K562 (cell line): ENCODE data around the gene SSU72. TPM values are rescaled to one million over a fixed set of nuclear protein-coding genes. Genes with fewer than 3 reads are reported as not detected.

Experiments used
- ATAC-seq: fragments of 200-7000 bp; cut with Tn5 transposase; 3 replicates; pipeline ENCODE4 v1.9.1; 2020; ENCODE audit warnings: moderate library complexity
- BruUV-seq: library from RNA; stranded (reverse); fragments of 400-500 nt; replicated peaks from 2 replicates; lab custom pipeline; 2021; lab: Mats Ljungman, UMichigan
- CTCF ChIA-PET: fragments of 300-600 bp; formaldehyde crosslinking; extraction: SDS; loops from one replicate; lab custom pipeline; 2021; ENCODE audit warnings: low intra/inter-chr PET ratio; lab: Yijun Ruan, JAX
- POLR2A ChIA-PET: fragments of 300-600, 350-650 bp; sonication (Branson Sonifier 250); formaldehyde crosslinking; extraction: SDS; loops from one replicate; lab custom pipeline; 2021; ENCODE audit warnings: antibody characterized with exemption, inconsistent platforms; lab: Yijun Ruan, JAX
- DNase-seq, 4 experiments: peaks; one replicate each; pipeline versions ENCODE4 v3.0.0 to v3.0.0-alpha.2; 2011 to 2018; ENCODE audit warnings: low spot score in 3 of 4, mixed read lengths in 3 of 4; ENCODE audit errors: extremely low read depth in 1 of 4
- FAIRE-seq: peaks from 2 replicates; lab custom pipeline; 2011; peaks lifted over from hg19 to GRCh38; lab: Jason Lieb, UNC
- H2AFZ ChIP-seq: 2 replicates; pipeline ENCODE4 v1.6.0; 2011; ENCODE audit warnings: low read depth, low read length, control low read depth, inconsistent platforms
- H3K27ac ChIP-seq: fragments of 200-600 bp; 3 replicates; pipeline ENCODE4 v1.8.0; 2011; ENCODE audit warnings: low read depth, mild to moderate bottlenecking, control low read depth, inconsistent platforms, low read length, moderate library complexity, mixed read lengths; ENCODE audit errors: extremely low read depth
- H3K27me3 ChIP-seq, 2 experiments: fragments of 300-600 bp in 1 of 2; 2 replicates in 1 of 2; 3 replicates in 1 of 2; pipeline versions ENCODE4 v1.6.0 to v1.8.0; 2011; ENCODE audit warnings: inconsistent platforms in 2 of 2, low read length in 2 of 2, mild to moderate bottlenecking in 1 of 2, mixed read lengths in 1 of 2, moderate library complexity in 1 of 2; ENCODE audit not compliant: control insufficient read depth in 2 of 2, insufficient read depth in 2 of 2
- H3K36me3 ChIP-seq: fragments of 300-600 bp; 3 replicates; pipeline ENCODE4 v1.8.0; 2011; ENCODE audit warnings: mild to moderate bottlenecking, low read length, inconsistent platforms; ENCODE audit not compliant: control insufficient read depth, insufficient read depth
- H3K4me1 ChIP-seq, 2 experiments: fragments of 200-600 bp in 1 of 2; replicated peaks in 1 of 2; 2 replicates in 1 of 2; 3 replicates in 1 of 2; pipeline versions ENCODE4 v1.5.1 to v1.8.0; 2011; ENCODE audit warnings: inconsistent platforms in 2 of 2, low read length in 2 of 2, mild to moderate bottlenecking in 1 of 2, mixed read lengths in 1 of 2, moderate library complexity in 1 of 2; ENCODE audit not compliant: control insufficient read depth in 2 of 2, insufficient read depth in 2 of 2
- H3K4me2 ChIP-seq: 2 replicates; pipeline ENCODE4 v1.6.1; 2011; ENCODE audit warnings: low read length, control low read depth, inconsistent platforms, mixed read lengths; ENCODE audit not compliant: insufficient read depth
- H3K4me3 ChIP-seq: fragments of 200-600 bp; sonication (generic), shearing (Covaris generic); 2 replicates; pipeline ENCODE4 v1.5.1; 2016; ENCODE audit warnings: control low read depth, inconsistent platforms
- H3K79me2 ChIP-seq: fragments of 200-600 bp; 3 replicates; pipeline ENCODE4 v1.8.0; 2011; ENCODE audit warnings: low read length, inconsistent platforms; ENCODE audit not compliant: control insufficient read depth, insufficient read depth
- H3K9ac ChIP-seq, 2 experiments: 2 replicates each; pipeline versions ENCODE4 v1.6.0 to v1.6.1; 2011; ENCODE audit warnings: low read depth in 2 of 2, low read length in 2 of 2, control low read depth in 1 of 2, inconsistent platforms in 1 of 2, mild to moderate bottlenecking in 1 of 2, mixed read lengths in 1 of 2; ENCODE audit not compliant: insufficient read depth in 1 of 2
- H3K9me1 ChIP-seq: one replicate; pipeline ENCODE4 v1.6.0; 2011; ENCODE audit warnings: inconsistent platforms, mild to moderate bottlenecking, low read length, moderate library complexity; ENCODE audit not compliant: control insufficient read depth, insufficient read depth
- H3K9me3 ChIP-seq: replicated peaks from 2 replicates; pipeline ENCODE4 v1.5.1; 2011; ENCODE audit warnings: low read depth, low read length, inconsistent platforms; ENCODE audit not compliant: control insufficient read depth, insufficient read depth
- H4K20me1 ChIP-seq: replicated peaks from 2 replicates; pipeline ENCODE4 v1.6.1; 2011; ENCODE audit warnings: low read length, inconsistent platforms, mixed read lengths; ENCODE audit not compliant: control insufficient read depth, insufficient read depth
- CCNT2 ChIP-seq: IDR thresholded peaks from 2 replicates; pipeline ENCODE4 v1.6.1; 2011; ENCODE audit warnings: borderline replicate concordance, low read depth, mild to moderate bottlenecking, moderate library complexity, mixed read lengths, low read length; ENCODE audit not compliant: insufficient read length; ENCODE audit errors: extremely low read depth
- CHAMP1 ChIP-seq: fragments of 450-650 bp; IDR thresholded peaks from 2 replicates; pipeline ENCODE4 v1.6.1; 2016; ENCODE audit warnings: mild to moderate bottlenecking
- ELK1 ChIP-seq: sonication (generic); formaldehyde crosslinking; IDR thresholded peaks from 2 replicates; pipeline ENCODE4 v1.8.1; 2022; ENCODE audit warnings: missing genetic modification reagents
- HNRNPL ChIP-seq: fragments of 200-400 bp; formaldehyde crosslinking; IDR thresholded peaks from 2 replicates; pipeline ENCODE4 v1.6.1; 2017; ENCODE audit warnings: low read depth, mild to moderate bottlenecking, low read length
- IRF9 ChIP-seq: fragments of 450-650 bp; IDR thresholded peaks from 2 replicates; pipeline ENCODE4 v1.6.1; 2016; ENCODE audit warnings: missing biosample characterization, missing genetic modification characterization
- KLF1 ChIP-seq: fragments of 450-650 bp; IDR thresholded peaks from 2 replicates; pipeline ENCODE4 v1.6.1; 2016; ENCODE audit warnings: missing genetic modification characterization, missing compliant biosample characterization
- MAX ChIP-seq: sonication (generic); formaldehyde crosslinking; IDR thresholded peaks from 2 replicates; pipeline ENCODE4 v1.9.0; 2022; ENCODE audit warnings: mild to moderate bottlenecking, missing genetic modification reagents
- MEF2D ChIP-seq: conservative IDR thresholded peaks from 2 replicates; pipeline ENCODE4 v1.6.1; 2016; ENCODE audit warnings: low read depth, missing genetic modification characterization, missing compliant biosample characterization
- OTX1 ChIP-seq: fragments of 450-650 bp; formaldehyde crosslinking; IDR thresholded peaks from 2 replicates; pipeline ENCODE4 v1.4.0; 2022; ENCODE audit warnings: mild to moderate bottlenecking
- WGBS: fragments of 100-300 bp; shearing (Covaris generic); methylation state at CpG from one replicate; pipeline ENCODE4 v1.1.6; 2016; ENCODE audit warnings: low coverage, mixed read lengths; ENCODE audit not compliant: insufficient coverage; ENCODE audit errors: missing lambda C conversion rate; 5-methylcytosine and 5-hydroxymethylcytosine counted together
- in situ Hi-C: fragments of 300-500 bp; cut with MboI; formaldehyde crosslinking; loops from 4 replicates; pipeline ENCODE4 v1.15.0; 2018; ENCODE audit warnings: inconsistent platforms, mixed read lengths
- intact Hi-C: fragments of 100-400 bp; cut with micrococcal nuclease; formaldehyde crosslinking; loops from 2 replicates; pipeline ENCODE4 v1.14.2; 2022
- polyA plus RNA-seq, 8 experiments: library from polyadenylated mRNA; depleted of rRNA in 4 of 8; stranded (reverse) in 5 of 8; unstranded in 3 of 8; fragments of >200 nt; fragmentation: Nextera tagmentation in 2 of 8; fragmentation: Illumina TruSeq in 1 of 8; extraction: Ambion mirVana in 2 of 8; extraction: Trizol in 1 of 8; gene quantifications; 2 replicates each; pipeline versions ENCODE4 v1.2.1 to v1.2.3, GENCODE V29; 2011 to 2014; ENCODE audit warnings: inconsistent platforms in 1 of 8, missing spikeins in 1 of 8
- total RNA-seq, 7 experiments: library from RNA; depleted of rRNA in 6 of 7; stranded (reverse); fragments of >200 nt in 6 of 7; fragmentation: Illumina TruSeq in 2 of 7; extraction: Trizol in 2 of 7; gene quantifications; 2 replicates each; pipeline versions ENCODE4 v1.2.1 to v1.2.3, GENCODE V29; 2011 to 2021; ENCODE audit warnings: low replicate concordance in 1 of 7

The SSU72 gene
- total and polyA plus RNA-seq, 9 of the 15 experiments (the other 6 are each of a cell fraction or from before 2014, with no cell fraction given) = 70.8 to 201 (median 94.6) TPM

- no peak for TF ChIP-seq MAX (CRISPR knock-in tag)
- no peak for TF ChIP-seq CHAMP1
- no peak for TF ChIP-seq OTX1 (CRISPR knock-in tag)
- no peak for TF ChIP-seq MEF2D (tag)
These were observed 35.7 kb downstream of the SSU72 start (continued) for GRCh38 chr1:1538989-1539309.

- DNase-seq = no peak
- no peaks in the 10 kb centered on the region for H4K20me1 ChIP-seq
- no peaks in the 10 kb centered on the region for H3K79me2 ChIP-seq
- no peak overlapping the region for H3K4me2 ChIP-seq
- in situ Hi-C loops = no loop called here
- no peaks in the 10 kb centered on the region; the same call in 1 of the 2 replicates for H3K9me3 ChIP-seq
- peaks cover 53% of the 10 kb centered on the region for H3K36me3 ChIP-seq
- no peaks in the 10 kb centered on the region for H3K9me1 ChIP-seq
- H2AFZ ChIP-seq = no peak overlapping the region
- TF ChIP-seq CCNT2 = no peak
- TF ChIP-seq KLF1 (tag) = no peak
- TF ChIP-seq HNRNPL = no peak
- TF ChIP-seq IRF9 (tag) = no peak
- no peak for TF ChIP-seq ELK1
- TF ChIP-seq, all 486 proteins: peak for 0
- POLR2A ChIA-PET = no interaction called here
- intact Hi-C loops = no loop called here
- no peak for ATAC-seq
- CTCF ChIA-PET = no interaction called here
- Histone ChIP-seq H3K9ac (no peak overlapping the region), H3K27me3 (no peaks in the 10 kb centered on the region), H3K4me1 (peaks cover 0 to 54% of the 10 kb centered on the region in 2 experiments; a peak in 2 of 5 replicates), H3K4me3 (no peak overlapping the region), H3K27ac (no peak overlapping the region; the same call in 2 of the 3 replicates)
- no peak for FAIRE-seq
- no TSS peak for BruUV-seq
- WGBS = 93% methylated on average over 20 of the region's 23 CpGs
These were observed 36.3 kb downstream of the SSU72 start for GRCh38 chr1:1538334-1538733.
